Thyroid gland (tissue), 4 donors: ENCODE results near the gene TMEM11. TPM values are rescaled to one million over a fixed set of nuclear protein-coding genes. Genes with fewer than 3 reads are reported as not detected.

Experiments
- DNase-seq, 2 donors: peaks; one replicate each; pipeline ENCODE4 v3.0.0-alpha.2; 2019
- H3K27ac ChIP-seq, 3 donors: fragments of 200-600 bp; sonication (generic); 1 replicate in 2 of 3; 2 replicates in 1 of 3; pipeline ENCODE4 v1.5.1; 2016 to 2019; ENCODE audit warnings: mild to moderate bottlenecking in 1 of 3, moderate library complexity in 1 of 3
- H3K27me3 ChIP-seq: fragments of 200-600 bp; sonication (generic); one replicate; pipeline ENCODE4 v1.5.1; 2019
- H3K36me3 ChIP-seq, 2 donors: fragments of 200-600 bp; sonication (generic); one replicate each; pipeline ENCODE4 v1.5.1; 2016 to 2019
- H3K4me1 ChIP-seq, 2 donors: fragments of 200-600 bp; sonication (generic); one replicate each; pipeline ENCODE4 v1.5.1; 2017 to 2019
- H3K4me3 ChIP-seq, 3 donors: fragments of 200-600 bp; sonication (generic); replicated peaks in 1 of 3; 1 replicate in 2 of 3; 2 replicates in 1 of 3; pipeline ENCODE4 v1.5.1; 2016; ENCODE audit warnings: mild to moderate bottlenecking in 1 of 3
- H3K9me3 ChIP-seq: fragments of 200-600 bp; sonication (generic); one replicate; pipeline ENCODE4 v1.5.1; 2017
- CTCF ChIP-seq, 6 experiments: fragments of 200-600 bp in 3 of 6; fragments of 450-650 bp in 3 of 6; sonication (generic) in 3 of 6; IDR thresholded peaks; one replicate each; pipeline ENCODE4 v1.5.1; 2016 to 2019; ENCODE audit warnings: antibody characterized with exemption in 6 of 6, mild to moderate bottlenecking in 2 of 6, inconsistent platforms in 1 of 6, moderate library complexity in 1 of 6
- POLR2A ChIP-seq, 2 donors: fragments of 450-650 bp; IDR thresholded peaks; one replicate each; pipeline ENCODE4 v1.6.1; 2017; ENCODE audit warnings: antibody characterized with exemption in 2 of 2, mild to moderate bottlenecking in 2 of 2, moderate library complexity in 1 of 2
- WGBS, 2 donors: methylation state at CpG; one replicate each; pipeline ENCODE4 v1.1.5; 2017; 5-methylcytosine and 5-hydroxymethylcytosine counted together
- intact Hi-C: fragments of 100-400 bp; cut with DNase I; formaldehyde crosslinking; loops from one replicate; pipeline ENCODE4 v1.15.1; 2023
- total RNA-seq, 4 donors: library from RNA; depleted of rRNA; stranded (reverse); fragments of >200 nt; gene quantifications; one replicate each; pipeline ENCODE4 v1.2.3, GENCODE V29; 2016

The TMEM11 gene
- total RNA-seq, 4 donors from 2014 or later = 20.7 to 35.7 (median 24.7) TPM

DNA sequence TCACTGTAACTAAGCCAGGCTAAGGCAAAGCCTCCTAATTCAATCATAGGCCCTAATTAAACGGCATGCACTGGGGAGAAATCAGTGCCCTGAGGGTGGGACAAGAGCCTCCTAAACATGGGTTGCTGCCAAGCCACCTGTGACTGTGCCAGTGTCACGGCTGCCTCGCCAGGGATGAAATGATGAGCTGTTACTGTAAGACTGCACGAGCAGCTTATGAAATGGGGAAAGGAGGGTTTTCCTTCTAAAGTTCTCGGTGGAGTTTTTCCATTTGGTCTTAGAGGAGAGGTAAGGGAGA lies 12.7 kb downstream of the TMEM11 start:
- DNase-seq = no peak
- Histone ChIP-seq H3K9me3 (no peaks in the 10 kb centered on the region), H3K27me3 (no peaks in the 10 kb centered on the region), H3K4me3 (no peak overlapping the region), H3K27ac (no peak overlapping the region), H3K4me1 (peaks cover 15 to 23% of the 10 kb centered on the region in 2 donors), H3K36me3 (peaks cover 0 to 14% of the 10 kb centered on the region in 2 donors)
- no peak for TF ChIP-seq CTCF (IDR thresholded peaks at IDR 0.05)
- no peak for TF ChIP-seq POLR2A (IDR thresholded peaks at IDR 0.05)
- WGBS, 2 donors = 49 to 53% methylated on average over 4 to 5 of the region's 5 CpGs
- intact Hi-C loops = no loop called here

- Histone ChIP-seq H3K4me3 (no peak overlapping the region), H3K27ac (no peak overlapping the region), H3K36me3 (peaks cover 0 to 14% of the 10 kb centered on the region in 2 donors), H3K27me3 (no peaks in the 10 kb centered on the region), H3K4me1 (peaks cover 20 to 28% of the 10 kb centered on the region in 2 donors), H3K9me3 (no peaks in the 10 kb centered on the region)
- intact Hi-C loops = no loop called here
- no peak for TF ChIP-seq CTCF (IDR thresholded peaks at IDR 0.05)
- no peak for TF ChIP-seq POLR2A (IDR thresholded peaks at IDR 0.05)
- no peak for DNase-seq
- WGBS, 2 donors = 78 to 93% methylated on average over 15 of the region's 15 CpGs
Measured at GRCh38 chr17:21200590-21201297, 13.2 kb downstream of the TMEM11 start.

DNA sequence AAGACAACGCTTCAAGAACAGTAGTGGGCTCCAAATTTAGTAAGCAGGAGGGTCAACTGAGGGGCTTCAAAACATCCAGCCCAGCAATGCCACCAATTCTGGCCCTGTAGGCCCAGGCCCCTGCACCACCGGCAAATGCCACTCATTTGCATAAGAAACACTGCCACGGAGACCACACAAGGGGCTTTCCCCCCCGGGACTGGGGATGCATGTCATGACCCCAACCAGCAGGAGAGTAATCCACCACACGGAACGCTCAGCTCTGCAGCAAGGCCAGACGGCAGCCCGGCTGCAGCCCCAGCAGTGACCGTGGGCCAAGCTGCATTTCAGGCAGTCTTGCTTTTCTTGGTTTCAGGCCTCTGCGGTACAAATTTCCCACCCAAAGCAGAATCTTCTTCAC lies 14.1 kb downstream of the TMEM11 start:
- Histone ChIP-seq H3K27me3 (no peaks in the 10 kb centered on the region), H3K4me1 (peaks cover 29 to 37% of the 10 kb centered on the region in 2 donors), H3K9me3 (no peaks in the 10 kb centered on the region), H3K27ac (no peak overlapping the region), H3K4me3 (no peak overlapping the region), H3K36me3 (peaks cover 0 to 14% of the 10 kb centered on the region in 2 donors)
- intact Hi-C loops = loop anchor here (5.0 kb wide), 1 partner anchor 52 kb away; the partner anchor contains the start of gene NATD1
- WGBS, 2 donors = 76 to 82% methylated on average over 10 of the region's 10 CpGs
- DNase-seq = no peak
- no peak for TF ChIP-seq CTCF (IDR thresholded peaks at IDR 0.05)
- TF ChIP-seq POLR2A (IDR thresholded peaks at IDR 0.05) = no peak

GRCh38 chr17:21199311-21199710 lies 14.7 kb downstream of the TMEM11 start:
- WGBS, 2 donors = 71 to 74% methylated on average over 9 of the region's 9 CpGs
- H3K27me3 ChIP-seq = no peaks in the 10 kb centered on the region

More at GRCh38 chr17:21199311-21199710, 14.7 kb downstream of the TMEM11 start:
- peaks cover 0 to 14% of the 10 kb centered on the region in 2 donors for H3K36me3 ChIP-seq
- intact Hi-C loops = loop anchor here (5.0 kb wide), 1 partner anchor 53 kb away; the partner anchor contains the start of gene NATD1
- no peak overlapping the region for H3K27ac ChIP-seq
- DNase-seq = no peak
- peaks cover 35 to 43% of the 10 kb centered on the region in 2 donors for H3K4me1 ChIP-seq
- no peaks in the 10 kb centered on the region for H3K9me3 ChIP-seq
- H3K4me3 ChIP-seq = no peak overlapping the region
- TF ChIP-seq POLR2A (IDR thresholded peaks at IDR 0.05) (no peak), CTCF (IDR thresholded peaks at IDR 0.05) (no peak)
